ENCODE results near the gene KANK4.
"Not testable (repeated sequence)": the region's sequence is repeated elsewhere in the genome, so short reads cannot be mapped to it uniquely, and the experiment has no call there.

The KANK4 gene

DNA sequence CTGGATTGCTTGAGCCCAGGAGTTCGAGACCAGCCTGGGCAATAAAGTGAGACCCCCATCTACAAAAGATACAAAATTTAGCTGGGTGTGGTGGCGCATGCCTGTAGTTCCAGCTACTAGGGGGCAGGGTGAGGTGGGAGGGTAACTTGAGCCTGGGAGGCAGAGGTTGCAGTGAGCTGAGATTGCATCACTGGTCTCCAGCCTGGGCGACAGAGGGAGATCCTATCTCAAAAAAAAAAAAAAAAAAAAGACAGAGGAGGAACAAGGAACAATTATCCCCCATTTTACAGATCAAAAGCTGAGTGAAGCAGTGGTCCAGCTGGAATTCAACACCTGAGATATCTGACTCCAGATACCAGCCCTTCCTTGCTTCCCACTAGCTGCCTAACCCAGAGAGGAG is 89.8 kb downstream of the KANK4 start:
- ATAC-seq (no peak), DNase-seq (ENCODE audit: low spot score in 2 of 2) (no peak)
- no peaks in the 10 kb centered on the region for H3K36me3 Mint-ChIP-seq
- H3K4me3 Mint-ChIP-seq, result no peak overlapping the region
- H3K4me1 Mint-ChIP-seq, result no peaks in the 10 kb centered on the region
- H3K27ac Mint-ChIP-seq, result no peak overlapping the region
- H3K9me3 Mint-ChIP-seq, result no peaks in the 10 kb centered on the region

GRCh38 chr1:62228883-62229187 is 90.4 kb downstream of the KANK4 start:
- Mint-ChIP-seq H3K27ac (no peak overlapping the region), H3K4me3 (no peak overlapping the region), H3K4me1 (no peaks in the 10 kb centered on the region), H3K36me3 (no peaks in the 10 kb centered on the region), H3K9me3 (no peaks in the 10 kb centered on the region)
- no peak for DNase-seq (ENCODE audit: low spot score in 2 of 2)
- ATAC-seq, result no peak

DNA sequence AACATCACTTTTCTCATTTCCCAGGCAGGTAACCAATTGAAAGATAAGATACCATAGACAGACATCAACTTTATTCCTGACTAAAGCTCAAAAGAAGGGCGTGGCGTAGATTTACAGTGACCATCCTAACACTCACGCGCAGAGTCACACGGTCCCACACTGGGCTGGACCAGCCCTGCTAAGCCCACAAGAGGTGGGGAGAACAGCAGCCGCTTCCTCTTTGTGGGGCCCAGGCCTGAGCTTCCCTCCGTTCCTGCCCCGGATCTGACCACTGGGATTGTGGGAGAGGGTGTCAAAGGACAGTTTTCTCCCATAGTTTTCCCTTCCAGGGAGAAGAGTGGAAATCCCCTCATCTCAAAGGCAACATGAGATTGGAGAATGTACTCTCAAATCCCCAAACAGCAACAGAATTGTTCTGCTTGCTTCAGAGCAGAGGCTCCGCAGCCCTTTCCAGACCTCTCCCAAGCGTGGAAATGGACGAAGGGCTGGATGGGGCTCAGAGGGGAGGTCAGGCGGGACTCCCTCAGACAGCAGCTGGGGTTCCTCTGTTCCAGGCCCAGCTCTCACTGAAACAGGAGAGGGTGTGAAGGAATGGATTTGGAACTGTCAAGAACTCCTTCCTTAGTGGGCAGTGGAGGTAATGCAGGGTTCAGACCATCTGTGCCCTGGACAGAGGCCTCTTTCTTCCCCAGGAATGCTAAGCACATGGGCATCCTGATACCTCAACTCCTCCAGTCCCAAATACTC is 90.9 kb downstream of the KANK4 start:
- ATAC-seq, result no peak
- no peak overlapping the region for H3K27ac Mint-ChIP-seq
- H3K9me3 Mint-ChIP-seq, result no peaks in the 10 kb centered on the region
- no peak for DNase-seq (ENCODE audit: low spot score in 2 of 2)
- H3K4me3 Mint-ChIP-seq, result no peak overlapping the region
- H3K4me1 Mint-ChIP-seq, result no peaks in the 10 kb centered on the region
- no peaks in the 10 kb centered on the region for H3K36me3 Mint-ChIP-seq

DNA sequence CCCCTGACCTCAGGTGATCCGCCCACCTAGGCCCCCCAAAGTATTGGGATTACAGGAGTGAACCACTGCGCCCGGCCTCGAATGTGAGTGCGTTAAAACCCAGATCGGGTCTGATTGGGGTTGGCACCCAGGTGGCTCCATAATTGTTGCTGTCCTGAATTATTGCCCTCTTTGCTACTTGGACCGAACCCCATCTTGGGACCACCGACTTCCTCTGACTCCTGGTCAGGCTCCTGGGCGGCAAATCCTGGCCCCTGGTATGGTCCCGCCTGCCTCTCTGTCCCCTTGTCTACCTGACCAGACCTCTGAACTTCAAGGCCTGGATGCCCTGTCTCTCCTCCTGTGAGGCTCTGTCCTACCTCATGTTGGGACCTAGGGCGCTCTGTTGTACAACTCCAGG is 91.7 kb downstream of the KANK4 start:
- DNase-seq (ENCODE audit: low spot score in 2 of 2) (no peak), ATAC-seq (no peak)
- Mint-ChIP-seq H3K4me1 (no peaks in the 10 kb centered on the region), H3K9me3 (no peaks in the 10 kb centered on the region), H3K4me3 (no peak overlapping the region), H3K27ac (no peak overlapping the region), H3K36me3 (no peaks in the 10 kb centered on the region)

GRCh38 chr1:62224182-62224581 is 95.1 kb downstream of the KANK4 start:
- no peak for DNase-seq (ENCODE audit: low spot score in 2 of 2)
- no peak overlapping the region for H3K4me3 Mint-ChIP-seq
- H3K9me3 Mint-ChIP-seq, result no peaks in the 10 kb centered on the region
- no peaks in the 10 kb centered on the region for H3K36me3 Mint-ChIP-seq
- no peak for ATAC-seq
- no peaks in the 10 kb centered on the region for H3K4me1 Mint-ChIP-seq
- H3K27ac Mint-ChIP-seq, result no peak overlapping the region

GRCh38 chr1:62222321-62222720 is 96.9 kb downstream of the KANK4 start:
- DNase-seq (ENCODE audit: low spot score in 2 of 2) (no peak), ATAC-seq (no peak)
- no peaks in the 10 kb centered on the region for H3K9me3 Mint-ChIP-seq
- no peaks in the 10 kb centered on the region for H3K36me3 Mint-ChIP-seq
- no peak overlapping the region for H3K4me3 Mint-ChIP-seq
- H3K27ac Mint-ChIP-seq, result no peak overlapping the region
- H3K4me1 Mint-ChIP-seq, result no peaks in the 10 kb centered on the region

DNA sequence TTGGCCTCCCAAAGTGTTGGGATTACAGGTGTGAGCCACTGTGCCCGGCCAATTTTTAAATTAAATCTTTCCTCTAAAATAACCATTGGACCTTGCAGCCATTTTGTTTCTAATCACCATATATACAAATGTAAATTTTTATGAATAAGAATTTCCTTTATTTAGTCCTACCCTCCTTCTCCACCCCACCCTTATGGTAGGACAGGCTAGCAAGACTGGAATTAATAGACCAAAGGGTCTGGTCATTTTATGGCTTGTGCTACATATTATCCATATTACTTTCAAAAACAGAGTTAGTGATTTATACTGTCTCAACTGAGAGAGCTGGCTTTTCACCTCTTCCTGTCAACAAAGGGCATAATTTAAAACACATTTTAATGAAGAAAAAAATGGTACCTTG is 98.1 kb downstream of the KANK4 start:
- no peaks in the 10 kb centered on the region for H3K9me3 Mint-ChIP-seq
- no peaks in the 10 kb centered on the region for H3K4me1 Mint-ChIP-seq
- H3K36me3 Mint-ChIP-seq, result no peaks in the 10 kb centered on the region
- ATAC-seq (no peak), DNase-seq (ENCODE audit: low spot score in 2 of 2) (no peak)
- H3K27ac Mint-ChIP-seq, result no peak overlapping the region
- H3K4me3 Mint-ChIP-seq, result no peak overlapping the region

DNA sequence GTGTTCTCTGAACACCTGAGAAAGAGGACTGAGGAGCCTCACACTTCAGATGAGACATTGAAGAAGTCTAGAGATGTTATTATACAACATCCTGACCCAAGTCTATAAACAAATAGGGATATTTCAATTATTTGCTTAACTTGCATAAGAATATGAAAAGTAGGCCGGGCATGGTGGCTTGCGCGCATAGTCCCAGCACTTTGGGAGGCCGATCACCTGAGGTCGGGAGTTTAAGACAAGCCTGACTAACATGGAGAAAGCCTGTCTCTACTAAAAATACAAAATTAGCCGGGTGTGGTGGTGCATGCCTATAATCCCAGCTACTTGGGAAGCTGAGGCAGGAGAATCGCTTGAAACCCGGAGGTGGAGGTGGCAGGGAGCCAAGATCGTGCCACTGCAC is 98.8 kb downstream of the KANK4 start:
- H3K27ac Mint-ChIP-seq; H3K4me3 Mint-ChIP-seq; H3K9me3 Mint-ChIP-seq; H3K36me3 Mint-ChIP-seq; ATAC-seq; H3K4me1 Mint-ChIP-seq; DNase-seq (ENCODE audit: low spot score in 2 of 2): not testable (repeated sequence)

GRCh38 chr1:62218604-62219003 is 100.6 kb downstream of the KANK4 start:
- no peak overlapping the region for H3K4me3 Mint-ChIP-seq
- no peaks in the 10 kb centered on the region for H3K9me3 Mint-ChIP-seq
- DNase-seq (ENCODE audit: low spot score in 2 of 2) (no peak), ATAC-seq (no peak)
- H3K4me1 Mint-ChIP-seq, result no peaks in the 10 kb centered on the region
- no peak overlapping the region for H3K27ac Mint-ChIP-seq
- H3K36me3 Mint-ChIP-seq, result no peaks in the 10 kb centered on the region

DNA sequence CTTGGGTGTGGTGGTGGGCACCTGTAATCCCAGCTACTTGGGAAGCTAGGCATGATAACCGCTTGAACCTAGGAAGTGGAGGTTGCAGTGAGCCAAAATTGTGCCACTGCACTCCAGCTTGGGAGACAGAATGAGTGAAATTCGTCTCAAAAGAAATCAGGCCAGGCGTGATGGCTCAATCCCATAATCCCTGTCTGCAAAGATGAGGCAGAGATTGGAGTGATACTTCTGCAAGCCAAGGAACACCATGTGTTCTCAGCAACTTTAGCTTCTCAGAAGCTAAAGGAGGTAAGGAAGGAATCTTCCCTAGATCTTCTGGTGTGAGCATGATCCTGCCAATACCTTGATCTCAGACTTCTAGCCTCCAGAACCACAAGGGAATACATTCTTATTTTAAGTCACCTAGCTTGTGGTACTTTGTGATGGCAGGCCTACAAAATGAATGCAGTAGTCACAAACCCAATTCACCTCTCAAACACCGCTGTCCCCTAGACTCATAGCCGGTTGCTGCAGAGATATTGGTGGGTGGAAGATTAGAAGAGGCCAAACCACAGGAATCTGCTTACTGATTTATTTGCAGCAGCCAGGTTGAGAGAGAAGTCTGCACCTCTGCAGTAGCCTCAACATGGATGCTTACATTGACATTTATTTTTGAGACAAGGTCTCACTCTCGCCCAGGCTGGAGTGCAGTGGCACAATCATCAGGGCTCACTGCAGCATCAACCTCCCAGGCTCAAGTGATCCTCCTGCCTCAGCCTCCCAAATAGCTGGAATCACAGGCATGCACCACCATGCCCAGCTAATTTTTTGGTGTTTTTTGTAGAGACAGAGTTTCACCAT is 105.9 kb downstream of the KANK4 start:
- Mint-ChIP-seq H3K4me1 (no peaks in the 10 kb centered on the region), H3K36me3 (no peaks in the 10 kb centered on the region), H3K9me3 (peaks cover 12% of the 10 kb centered on the region), H3K27ac (no peak overlapping the region), H3K4me3 (no peak overlapping the region)
- DNase-seq (ENCODE audit: low spot score in 2 of 2), result no peak
- no peak for ATAC-seq

GRCh38 chr1:62212411-62212810 is 106.8 kb downstream of the KANK4 start:
- H3K27ac Mint-ChIP-seq, result no peak overlapping the region
- H3K36me3 Mint-ChIP-seq, result no peaks in the 10 kb centered on the region
- ATAC-seq, result no peak

DNA sequence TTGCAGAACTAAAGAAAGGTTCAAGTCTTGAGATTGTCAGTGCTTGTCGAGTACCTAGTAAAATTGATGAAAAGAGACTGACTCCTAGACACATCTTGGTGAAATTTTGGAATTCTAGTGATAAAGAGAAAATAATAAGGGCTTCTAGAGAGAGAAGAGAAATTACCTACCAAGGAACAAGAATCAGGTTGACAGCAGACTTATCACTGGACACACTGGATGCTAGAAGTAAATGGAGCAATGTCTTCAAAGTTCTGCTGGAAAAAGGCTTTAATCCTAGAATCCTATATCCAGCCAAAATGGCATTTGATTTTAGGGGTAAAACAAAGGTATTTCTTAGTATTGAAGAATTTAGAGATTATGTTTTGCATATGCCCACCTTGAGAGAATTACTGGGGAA is 108.3 kb downstream of the KANK4 start:
- no peak for DNase-seq (ENCODE audit: low spot score in 2 of 2)
- Mint-ChIP-seq H3K27ac (no peak overlapping the region), H3K36me3 (no peaks in the 10 kb centered on the region), H3K4me1 (no peaks in the 10 kb centered on the region), H3K9me3 (peaks cover 15% of the 10 kb centered on the region), H3K4me3 (no peak overlapping the region)
- ATAC-seq, result no peak

More at GRCh38 chr1:62212411-62212810, 106.8 kb downstream of the KANK4 start:
- Mint-ChIP-seq H3K4me3 (no peak overlapping the region), H3K9me3 (peaks cover 12% of the 10 kb centered on the region), H3K4me1 (no peaks in the 10 kb centered on the region)
- DNase-seq (ENCODE audit: low spot score in 2 of 2), result no peak

GRCh38 chr1:62209931-62210595 is 109.2 kb downstream of the KANK4 start:
- no peaks in the 10 kb centered on the region for H3K4me1 Mint-ChIP-seq
- DNase-seq (ENCODE audit: low spot score in 2 of 2), result no peak
- no peak overlapping the region for H3K4me3 Mint-ChIP-seq
- H3K27ac Mint-ChIP-seq, result no peak overlapping the region
- H3K9me3 Mint-ChIP-seq, result peaks cover 15% of the 10 kb centered on the region
- no peak for ATAC-seq
- no peaks in the 10 kb centered on the region for H3K36me3 Mint-ChIP-seq

GRCh38 chr1:62208970-62209369 is 110.3 kb downstream of the KANK4 start:
- H3K4me3 Mint-ChIP-seq, result no peak overlapping the region
- H3K9me3 Mint-ChIP-seq, result peaks cover 15% of the 10 kb centered on the region
- no peak for DNase-seq (ENCODE audit: low spot score in 2 of 2)
- no peak overlapping the region for H3K27ac Mint-ChIP-seq
- no peak for ATAC-seq
- no peaks in the 10 kb centered on the region for H3K36me3 Mint-ChIP-seq
- no peaks in the 10 kb centered on the region for H3K4me1 Mint-ChIP-seq

DNA sequence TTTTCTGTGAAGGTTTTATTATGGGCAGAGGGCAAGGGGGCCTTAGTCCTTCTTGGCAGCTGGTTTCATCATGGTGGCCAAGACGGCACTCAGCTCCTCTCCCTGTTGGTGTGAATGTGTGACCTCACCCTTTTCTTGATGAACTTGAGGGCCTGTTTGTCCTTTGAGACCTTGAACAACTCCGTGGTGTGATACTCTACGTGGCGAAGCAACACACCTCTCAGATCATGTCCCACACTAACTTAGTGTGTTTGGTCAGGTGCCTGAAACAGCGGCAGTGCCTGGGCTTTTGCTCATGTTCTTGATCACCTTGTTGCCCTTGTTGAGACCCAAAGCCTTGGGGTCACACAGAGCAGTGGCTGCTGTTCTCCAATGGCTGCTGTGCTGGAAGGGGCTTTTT is 111.1 kb downstream of the KANK4 start:
- Mint-ChIP-seq H3K4me3 (no peak overlapping the region), H3K27ac (no peak overlapping the region)
- ATAC-seq, result no peak

GRCh38 chr1:62207187-62207586 is 112.0 kb downstream of the KANK4 start:
- Mint-ChIP-seq H3K4me3 (no peak overlapping the region), H3K27ac (no peak overlapping the region), H3K4me1 (no peaks in the 10 kb centered on the region), H3K36me3 (no peaks in the 10 kb centered on the region), H3K9me3 (peaks cover 15% of the 10 kb centered on the region)
- ATAC-seq, result no peak
- no peak for DNase-seq (ENCODE audit: low spot score in 2 of 2)

More for the DNA sequence above, 111.1 kb downstream of the KANK4 start:
- peaks cover 15% of the 10 kb centered on the region for H3K9me3 Mint-ChIP-seq
- no peak for DNase-seq (ENCODE audit: low spot score in 2 of 2)
- no peaks in the 10 kb centered on the region for H3K4me1 Mint-ChIP-seq
- no peaks in the 10 kb centered on the region for H3K36me3 Mint-ChIP-seq

Measured in stimulated activated effector memory CD8-positive, alpha-beta T cell treated with anti-CD3 and anti-CD28 coated beads, Interleukin-12 subunit alpha, Interleukin-12 subunit beta, amount 100 ng/mL, for 72 hours (primary cell).